GM12878 (cell line): Measurements from ENCODE around the gene PAM. TPM values are rescaled to one million over a fixed set of nuclear protein-coding genes. Genes with fewer than 3 reads are reported as not detected.

ENCODE experiments used
- ATAC-seq: fragments of 200-7000 bp; cut with Tn5 transposase; 3 replicates; pipeline ENCODE4 v1.9.1; 2020; ENCODE audit warnings: mild to moderate bottlenecking, moderate library complexity
- BruUV-seq: library from RNA; stranded (reverse); fragments of 400-500 nt; replicated peaks from 2 replicates; lab custom pipeline; 2021; lab: Mats Ljungman, UMichigan
- CTCF ChIA-PET: fragments of 300-600 bp; sonication (Branson Sonifier 250); formaldehyde crosslinking; extraction: SDS; loops from one replicate; lab custom pipeline; 2021; ENCODE audit warnings: inconsistent platforms; lab: Yijun Ruan, JAX
- POLR2A ChIA-PET: fragments of 350-600 bp; formaldehyde crosslinking; extraction: SDS; loops from one replicate; lab custom pipeline; 2021; ENCODE audit warnings: inconsistent platforms; lab: Charles Lee
- RAD21 ChIA-PET: fragments of 300-600 bp; sonication (Branson Sonifier 250); formaldehyde crosslinking; loops from one replicate; lab custom pipeline; 2023; ENCODE audit warnings: antibody characterized with exemption; ENCODE audit not compliant: unreplicated experiment; lab: Charles Lee
- SMC1A ChIA-PET: fragments of 300-600 bp; sonication (Branson Sonifier 250); formaldehyde crosslinking; loops from one replicate; lab custom pipeline; 2023; ENCODE audit not compliant: unreplicated experiment, uncharacterized antibody; lab: Charles Lee
- DNase-seq: peaks from one replicate; pipeline ENCODE4 v3.0.0-alpha.2; 2011; ENCODE audit warnings: low read depth, low spot score
- FAIRE-seq: peaks from 3 replicates; lab custom pipeline; 2011; peaks lifted over from hg19 to GRCh38; lab: Jason Lieb, UNC
- H2AFZ ChIP-seq: 2 replicates; pipeline ENCODE4 v1.6.0; 2011; ENCODE audit warnings: low read depth, low read length, control low read depth; ENCODE audit not compliant: control insufficient read depth
- H3K27ac ChIP-seq: 2 replicates; pipeline ENCODE4 v1.5.1; 2011; ENCODE audit warnings: control low read depth; ENCODE audit not compliant: control insufficient read depth, insufficient read depth
- H3K27me3 ChIP-seq, 2 experiments: replicated peaks in 1 of 2; 2 replicates each; pipeline versions ENCODE4 v1.6.0 to v1.6.1; 2011; ENCODE audit warnings: low read length in 1 of 2; ENCODE audit not compliant: control insufficient read depth in 2 of 2, insufficient read depth in 2 of 2
- H3K36me3 ChIP-seq, 2 experiments: 2 replicates each; pipeline ENCODE4 v1.5.1; 2011; ENCODE audit warnings: low read length in 1 of 2; ENCODE audit not compliant: control insufficient read depth in 2 of 2, insufficient read depth in 2 of 2
- H3K4me1 ChIP-seq: 2 replicates; pipeline ENCODE4 v1.6.1; 2011; ENCODE audit warnings: mild to moderate bottlenecking, low read length, moderate library complexity, mixed read lengths; ENCODE audit not compliant: control insufficient read depth, insufficient read depth
- H3K4me2 ChIP-seq: 2 replicates; pipeline ENCODE4 v1.6.0; 2011; ENCODE audit warnings: control low read depth; ENCODE audit not compliant: control insufficient read depth, insufficient read depth
- H3K4me3 ChIP-seq: fragments of 200-600 bp; sonication (generic); 2 replicates; pipeline ENCODE4 v1.5.1; 2016
- H3K79me2 ChIP-seq: 2 replicates; pipeline ENCODE4 v1.6.0; 2011; ENCODE audit warnings: low read length; ENCODE audit not compliant: control insufficient read depth, insufficient read depth
- H3K9ac ChIP-seq: 2 replicates; pipeline ENCODE4 v1.8.0; 2011; ENCODE audit warnings: low read length, control low read depth, mixed read lengths; ENCODE audit not compliant: control insufficient read depth, insufficient read depth
- H3K9me3 ChIP-seq: replicated peaks from 3 replicates; pipeline ENCODE4 v1.5.1; 2011; ENCODE audit warnings: mild to moderate bottlenecking, low read length; ENCODE audit not compliant: control insufficient read depth, insufficient read depth
- H4K20me1 ChIP-seq: 2 replicates; pipeline ENCODE4 v1.6.0; 2011; ENCODE audit not compliant: control insufficient read depth, insufficient read depth
- BCLAF1 ChIP-seq: fragments of 450-650 bp; IDR thresholded peaks from 2 replicates; pipeline ENCODE4 v1.6.1; 2017; ENCODE audit warnings: antibody characterized with exemption, mild to moderate bottlenecking, moderate library complexity
- BHLHE40 ChIP-seq, 2 experiments: fragments of 450-650 bp in 1 of 2; IDR thresholded peaks; 2 replicates each; pipeline ENCODE4 v1.6.1; 2011 to 2017; ENCODE audit warnings: low read depth in 2 of 2, borderline replicate concordance in 1 of 2, improper control_type of control experiment in 1 of 2, low read length in 1 of 2, mild to moderate bottlenecking in 1 of 2
- CBX3 ChIP-seq: fragments of 200-600 bp; sonication (generic); IDR thresholded peaks from 2 replicates; pipeline ENCODE4 v1.6.1; 2016; ENCODE audit warnings: low read depth, borderline replicate concordance
- CHD2 ChIP-seq: IDR thresholded peaks from 2 replicates; pipeline ENCODE4 v1.6.1; 2011; ENCODE audit warnings: low read depth, low read length, improper control_type of control experiment, borderline replicate concordance
- CREB1 ChIP-seq: IDR thresholded peaks from 2 replicates; pipeline ENCODE4 v1.6.1; 2012; ENCODE audit warnings: low read depth, mild to moderate bottlenecking, inconsistent platforms
- DPF2 ChIP-seq: fragments of 450-650 bp; IDR thresholded peaks from 2 replicates; pipeline ENCODE4 v1.6.1; 2017; ENCODE audit warnings: mild to moderate bottlenecking
- HDAC6 ChIP-seq: fragments of 200-600 bp; sonication (generic); IDR thresholded peaks from one replicate; pipeline ENCODE4 v1.8.0; 2017; ENCODE audit warnings: antibody characterized with exemption; ENCODE audit not compliant: unreplicated experiment
- HDGF ChIP-seq: fragments of 450-650 bp; IDR thresholded peaks from 2 replicates; pipeline ENCODE4 v1.6.1; 2016; ENCODE audit warnings: antibody characterized with exemption
- IRF5 ChIP-seq: fragments of 450-650 bp; IDR thresholded peaks from 2 replicates; pipeline ENCODE4 v1.6.1; 2017; ENCODE audit warnings: borderline replicate concordance
- MEF2B ChIP-seq: fragments of 450-650 bp; IDR thresholded peaks from 2 replicates; pipeline ENCODE4 v1.6.1; 2018; ENCODE audit warnings: mild to moderate bottlenecking, moderate library complexity; ENCODE audit not compliant: partially characterized antibody, poor library complexity, severe bottlenecking
- MLLT1 ChIP-seq: fragments of 450-650 bp; IDR thresholded peaks from 2 replicates; pipeline ENCODE4 v1.6.1; 2016; ENCODE audit warnings: mild to moderate bottlenecking
- NFYB ChIP-seq: IDR thresholded peaks from 2 replicates; pipeline ENCODE4 v1.6.1; 2011; ENCODE audit warnings: low read depth, mild to moderate bottlenecking, low read length, improper control_type of control experiment, moderate library complexity; ENCODE audit not compliant: insufficient read depth
- NR2F1 ChIP-seq: fragments of 450-650 bp; conservative IDR thresholded peaks from 2 replicates; pipeline ENCODE4 v1.6.1; 2017; ENCODE audit warnings: mild to moderate bottlenecking
- RELA ChIP-seq: fragments of 450-650 bp; IDR thresholded peaks from 2 replicates; pipeline ENCODE4 v1.8.0; 2014; ENCODE audit warnings: borderline replicate concordance; ENCODE audit not compliant: partially characterized antibody
- SIN3A ChIP-seq: IDR thresholded peaks from 2 replicates; pipeline ENCODE4 v1.6.1; 2012; ENCODE audit warnings: low read depth, low read length, improper control_type of control experiment
- STAT3 ChIP-seq: IDR thresholded peaks from 2 replicates; pipeline ENCODE4 v1.6.1; 2011; ENCODE audit warnings: low read depth, low read length, improper control_type of control experiment
- SUPT20H ChIP-seq: IDR thresholded peaks from 2 replicates; pipeline ENCODE4 v1.6.1; 2011; ENCODE audit warnings: low read depth, mild to moderate bottlenecking, low read length, moderate library complexity, borderline replicate concordance; ENCODE audit not compliant: control insufficient read depth
- SUZ12 ChIP-seq: fragments of 200-600 bp; sonication (generic); IDR thresholded peaks from one replicate; pipeline ENCODE4 v1.6.1; 2018; ENCODE audit warnings: antibody characterized with exemption, mild to moderate bottlenecking; ENCODE audit not compliant: unreplicated experiment
- ZZZ3 ChIP-seq: IDR thresholded peaks from 2 replicates; pipeline ENCODE4 v1.6.1; 2011; ENCODE audit warnings: low read depth; ENCODE audit not compliant: control insufficient read depth, insufficient read length
- WGBS: methylation state at CpG from one replicate; pipeline ENCODE4 v1.1.6; 2016; ENCODE audit warnings: low lambda C conversion rate; ENCODE audit not compliant: insufficient replicate concordance, insufficient coverage; ENCODE audit errors: missing lambda C conversion rate; 5-methylcytosine and 5-hydroxymethylcytosine counted together
- in situ Hi-C: fragments of 300-500 bp; cut with MboI; formaldehyde crosslinking; loops from 9 replicates; pipeline ENCODE4 v1.14.3; 2018; ENCODE audit warnings: mixed read lengths
- intact Hi-C: fragments of 100-400 bp; cut with micrococcal nuclease; formaldehyde crosslinking; loops from one replicate; pipeline ENCODE4 v1.14.2; 2022; ENCODE audit not compliant: unreplicated experiment
- polyA plus RNA-seq, 11 experiments: library from polyadenylated mRNA; depleted of rRNA in 4 of 11; unstranded in 6 of 11; stranded (reverse) in 5 of 11; fragments of >200 nt; fragmentation: Nextera tagmentation in 4 of 11; fragmentation: Illumina TruSeq in 1 of 11; extraction: Ambion mirVana in 4 of 11; extraction: Trizol in 1 of 11; gene quantifications; 1 replicate in 1 of 11; 2 replicates in 10 of 11; pipeline versions ENCODE4 v1.2.1 to v1.2.3, GENCODE V29; 2011 to 2016; ENCODE audit warnings: inconsistent platforms in 2 of 11, missing spikeins in 2 of 11, low read depth in 1 of 11
- total RNA-seq, 4 experiments: library from RNA; depleted of rRNA in 3 of 4; stranded (reverse); fragments of >200 nt in 3 of 4; fragmentation: Illumina TruSeq in 1 of 4; extraction: Trizol in 1 of 4; gene quantifications; 2 replicates each; pipeline versions ENCODE4 v1.2.1 to v1.2.3, GENCODE V29; 2013 to 2021

Gene PAM
- total and polyA plus RNA-seq, 10 of the 15 experiments (the other 5 are each of a cell fraction or from before 2014, with no cell fraction given) = 5.5 to 72.5 (median 15.4) TPM

GRCh38 chr5:102787134-102787533, 32.0 kb downstream of the PAM start:
- H2AFZ ChIP-seq = no peak overlapping the region
- BruUV-seq = no TSS peak
- FAIRE-seq = no peak
- no peak overlapping the region for H3K9ac ChIP-seq
- ChIA-PET RAD21 (no interaction called here), CTCF (interaction anchor here (0.9 to 1.2 kb wide), 2 partner anchors 29 to 184 kb away, joined by 3 to 4 read pairs; no protein-coding TSS in a partner anchor), SMC1A (interaction anchor here (0.9 to 2.0 kb wide), 4 partner anchors 12 to 32 kb away, joined by 3 to 5 read pairs (median 4); no protein-coding TSS in a partner anchor), POLR2A (no interaction called here)
- in situ Hi-C loops (loop anchor here (10.0 kb wide), 1 partner anchor 348 kb away; no protein-coding TSS in a partner anchor), intact Hi-C loops (no loop called here)
- H3K36me3 ChIP-seq = no peaks in the 10 kb centered on the region
- no peaks in the 10 kb centered on the region for H4K20me1 ChIP-seq
- no peaks in the 10 kb centered on the region for H3K27me3 ChIP-seq
- H3K79me2 ChIP-seq = no peaks in the 10 kb centered on the region; the same call in 1 of the 2 replicates
- TF ChIP-seq NFYB (no peak), BCLAF1 (no peak), HDAC6 (no peak), STAT3 (no peak), CBX3 (no peak), RELA (no peak), DPF2 (no peak), SUPT20H (no peak), BHLHE40 (IDR thresholded peaks at IDR 0.05; ENCODE audit: borderline replicate concordance in 1 of 2, low read depth in 2 of 2, low read length in 1 of 2) (no peak), SUZ12 (no peak), MLLT1 (no peak), NR2F1 (no peak), IRF5 (no peak), SIN3A (no peak), CHD2 (no peak), CREB1 (no peak), MEF2B (no peak), ZZZ3 (no peak), HDGF (no peak)
- no peaks in the 10 kb centered on the region; the same call in none of the 3 replicates for H3K9me3 ChIP-seq
- no peak overlapping the region for H3K4me2 ChIP-seq
- no peak overlapping the region for H3K4me3 ChIP-seq
- ATAC-seq = no peak
- 97% methylated on average over 2 of the region's 2 CpGs for WGBS
- H3K4me1 ChIP-seq = no peaks in the 10 kb centered on the region
- H3K27ac ChIP-seq = no peak overlapping the region
- DNase-seq = no peak
